M059J (cell line): ENCODE data around the gene RTN4R. TPM values are rescaled to one million over a fixed set of nuclear protein-coding genes. Genes with fewer than 3 reads are reported as not detected.
A peak's percentile ranks its signal among the peaks of the same experiment; 100 is the strongest.

ENCODE experiments used
- DNase-seq: peaks from one replicate; pipeline ENCODE4 v3.0.0-alpha.2; 2012; ENCODE audit warnings: low read depth
- total RNA-seq: library from RNA; depleted of rRNA; stranded (reverse); fragments of >200 nt; shearing (Covaris generic); gene quantifications from 2 replicates; pipeline ENCODE4 v1.2.3, GENCODE V29; 2014

RTN4R gene
- total RNA-seq, 1 experiment from 2014 or later: 2.4 TPM

- no peak for DNase-seq
Observed at GRCh38 chr22:20216863-20217499, 51.1 kb downstream of the RTN4R start.

DNA sequence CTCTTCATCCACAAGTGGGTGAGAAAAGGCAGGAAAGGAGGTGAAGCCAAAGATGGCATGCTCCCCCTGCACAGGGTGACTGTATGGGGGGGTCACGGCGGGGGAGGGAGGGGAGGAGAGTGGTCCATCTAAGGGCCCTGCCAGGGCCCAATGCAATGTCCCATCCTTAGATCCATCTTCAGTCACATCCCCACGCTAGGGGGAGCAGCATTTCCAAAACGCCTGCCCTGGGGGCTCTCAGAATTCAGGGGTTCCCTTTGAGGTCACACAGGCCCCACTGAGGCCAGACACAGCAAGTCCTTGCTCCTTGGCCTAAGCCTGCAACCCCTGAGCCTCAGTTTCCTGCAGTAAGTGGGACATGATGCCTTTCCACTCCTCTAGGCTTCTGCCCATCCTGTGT is 52.4 kb downstream of the RTN4R start:
- no peak for DNase-seq

DNA sequence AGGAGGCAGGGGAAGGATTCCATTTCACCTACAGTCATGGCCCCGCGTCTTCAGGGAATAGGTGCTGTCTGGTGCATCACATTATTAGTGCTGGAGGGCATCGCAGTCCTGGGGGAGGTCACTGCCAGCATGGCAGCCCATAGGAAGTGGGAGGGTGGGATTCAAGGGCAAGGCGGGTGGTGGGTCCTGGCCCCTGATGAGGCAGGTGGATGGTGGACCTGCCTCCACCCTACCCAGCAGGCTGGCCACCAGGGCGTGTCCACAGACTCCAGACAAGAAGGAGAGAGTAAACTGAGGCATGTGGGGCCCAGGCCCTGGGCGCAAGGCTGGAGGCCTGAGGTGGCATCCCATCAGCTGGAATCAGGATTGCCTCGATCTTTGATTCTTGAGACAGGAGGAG is 53.3 kb downstream of the RTN4R start:
- no peak for DNase-seq

GRCh38 chr22:20213833-20214708 is 54.0 kb downstream of the RTN4R start:
- DNase-seq: no peak

GRCh38 chr22:20212754-20213699 is 55.1 kb downstream of the RTN4R start:
- no peak for DNase-seq

GRCh38 chr22:20211997-20212753 is 55.9 kb downstream of the RTN4R start:
- no peak for DNase-seq

DNA sequence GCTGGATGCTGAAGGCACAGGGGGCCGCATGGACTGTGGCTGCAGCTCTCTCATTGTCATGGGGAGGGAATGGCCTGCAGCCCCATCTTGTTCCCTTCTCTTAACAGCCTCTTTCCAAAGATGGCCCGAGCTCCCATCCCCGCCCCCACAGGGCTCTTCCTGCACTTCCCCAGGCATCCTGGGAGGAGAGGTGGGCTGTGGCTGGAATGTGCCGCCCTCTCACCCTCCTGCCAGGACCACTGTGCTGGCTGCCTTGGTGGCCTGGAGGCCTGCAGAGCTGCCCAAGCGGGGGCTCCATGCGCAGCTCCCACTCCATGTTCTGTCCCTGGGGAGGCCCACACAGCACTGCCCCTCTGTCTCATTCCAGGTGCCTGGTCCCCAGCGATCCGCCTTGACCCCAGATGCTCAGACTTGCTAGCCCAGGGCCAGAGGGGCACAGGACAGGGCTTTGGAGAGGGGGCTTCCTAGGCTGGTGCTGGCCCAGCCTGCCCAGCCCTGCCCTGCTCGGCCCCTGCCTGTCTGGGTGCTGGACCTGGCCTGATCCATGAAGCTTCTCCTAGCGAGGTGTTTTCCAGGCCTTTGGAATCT is 56.6 kb downstream of the RTN4R start:
- no peak for DNase-seq

DNA sequence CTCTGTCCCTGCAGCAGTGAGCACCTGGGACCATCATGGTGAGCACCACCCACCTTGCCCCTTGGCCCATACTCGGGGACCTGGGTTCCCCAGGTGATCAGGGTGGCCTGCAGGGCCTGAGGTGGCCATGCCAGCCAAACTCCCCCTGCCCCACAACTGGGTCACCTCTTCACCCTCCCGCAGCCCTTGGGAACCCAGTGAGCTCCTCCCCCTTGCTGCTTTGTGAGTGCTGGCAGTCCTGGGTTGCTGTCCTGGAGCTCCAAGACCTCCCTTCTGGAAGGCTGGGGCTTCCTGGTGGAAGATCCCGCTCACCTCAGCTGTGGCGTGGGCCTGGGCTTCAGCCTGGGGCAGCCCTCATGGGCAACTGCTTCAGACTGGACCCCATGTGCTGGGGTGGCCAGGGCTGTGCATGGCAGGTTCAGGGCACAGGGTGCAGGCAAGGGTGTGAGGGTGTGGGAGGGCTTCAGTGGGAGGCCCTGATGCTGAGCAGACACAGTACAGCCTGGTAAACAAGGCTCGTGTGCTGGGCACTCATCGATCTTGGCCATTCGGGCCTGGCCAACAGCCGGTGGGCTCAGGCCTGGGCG is 57.6 kb downstream of the RTN4R start:
- DNase-seq: no peak

DNA sequence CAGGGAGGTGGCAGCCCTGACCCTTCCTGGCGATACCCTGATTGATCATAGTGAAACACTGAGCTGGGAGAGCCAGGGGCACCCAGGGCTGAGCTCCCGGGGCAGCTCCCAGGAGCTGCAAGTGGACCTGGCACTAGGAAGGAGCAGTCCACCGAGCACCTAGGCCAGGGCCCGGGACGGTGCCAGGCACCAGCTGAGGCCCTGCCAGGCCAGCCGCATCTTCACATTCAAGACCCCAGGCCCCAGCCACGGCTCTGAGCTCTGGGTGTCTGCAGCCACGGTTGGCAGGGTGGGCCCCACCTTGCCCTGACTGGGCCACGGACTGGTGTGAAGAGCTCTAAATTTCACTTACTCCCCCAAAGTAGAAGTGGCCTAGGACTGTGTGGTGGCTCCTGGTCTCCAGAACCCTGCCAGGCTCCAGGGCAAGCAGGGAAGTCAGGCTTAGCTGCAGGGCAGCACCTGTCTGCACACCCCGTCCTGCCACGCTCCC is 58.3 kb downstream of the RTN4R start:
- no peak for DNase-seq

- no peak for DNase-seq
Observed at GRCh38 chr22:20208713-20209310, 59.3 kb downstream of the RTN4R start.

GRCh38 chr22:20207277-20208025 is 60.7 kb downstream of the RTN4R start:
- DNase-seq: no peak

GRCh38 chr22:20206709-20207215 is 61.4 kb downstream of the RTN4R start:
- no peak for DNase-seq

DNA sequence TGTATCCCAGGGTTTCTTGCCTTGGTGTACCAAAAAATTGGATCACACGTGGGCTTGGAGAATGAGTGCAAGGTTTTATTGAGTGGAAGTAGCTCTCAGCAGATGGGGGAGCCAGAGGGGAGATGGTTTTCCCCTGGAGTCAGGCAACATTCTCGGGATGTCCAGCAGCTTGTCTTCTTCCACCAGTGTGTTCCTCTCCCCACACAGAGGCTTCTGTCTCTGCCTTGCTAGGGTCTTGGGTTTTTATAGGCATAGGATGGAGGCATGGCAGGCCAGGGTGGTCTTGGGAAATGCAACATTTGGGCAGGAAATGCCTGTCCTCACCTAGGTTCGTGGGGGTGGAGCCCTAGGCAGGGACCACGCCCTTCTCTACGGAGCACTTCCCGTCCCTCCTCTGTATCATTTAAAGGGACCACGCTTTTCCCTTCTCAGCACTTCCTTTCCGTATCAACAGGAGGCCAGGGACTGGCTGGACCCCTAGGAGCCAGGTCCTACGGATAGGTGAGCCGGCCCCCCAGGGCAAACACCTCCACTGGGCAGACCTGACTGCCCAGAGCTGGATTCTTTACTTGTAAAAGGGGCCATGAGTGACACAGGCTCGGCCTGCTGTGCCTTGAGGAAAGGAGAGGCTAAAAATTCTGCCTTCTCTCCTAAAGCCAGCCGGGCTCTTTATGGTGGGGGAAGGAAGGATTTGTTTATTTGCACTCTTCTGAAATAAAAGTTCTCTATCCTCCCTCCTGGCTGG is 62.0 kb downstream of the RTN4R start:
- peak; percentile 22 for DNase-seq

- no peak for DNase-seq
Observed at GRCh38 chr22:20205464-20205963, 62.6 kb downstream of the RTN4R start.

- no peak for DNase-seq
Observed at GRCh38 chr22:20204806-20205205, 63.3 kb downstream of the RTN4R start.

- DNase-seq: no peak
Observed at GRCh38 chr22:20204311-20204710, 63.8 kb downstream of the RTN4R start.

GRCh38 chr22:20203552-20204201 is 64.4 kb downstream of the RTN4R start:
- DNase-seq: peak; percentile 40

DNA sequence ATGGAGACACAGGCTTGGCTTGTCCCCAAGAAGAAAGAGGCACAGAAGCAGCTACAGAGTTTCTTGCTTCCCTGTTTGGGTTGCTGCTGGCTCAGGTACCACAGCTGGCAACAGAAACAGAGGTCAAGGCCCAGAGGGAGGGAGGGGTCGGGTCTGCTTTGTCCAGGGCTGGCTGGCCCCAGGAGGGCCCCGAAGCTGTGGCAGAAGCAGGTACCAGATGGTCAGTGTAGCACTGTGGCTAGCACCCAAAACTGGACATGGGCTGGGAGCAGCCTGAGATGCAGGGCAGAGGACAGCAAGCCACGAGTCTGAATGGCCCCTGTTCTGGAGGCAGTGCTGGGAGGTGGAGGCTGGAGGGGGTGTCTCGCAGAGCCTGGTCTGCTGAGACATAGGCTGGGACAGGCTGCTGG is 65.0 kb downstream of the RTN4R start:
- DNase-seq: no peak
